GM23338 (cell line): Measurements from ENCODE around the gene COMTD1.

Experiments used
- CREB1 ChIP-seq: fragments of 250-450 bp; sonication (Bioruptor Pico); IDR thresholded peaks from 2 replicates; pipeline ENCODE4 v1.5.0; 2020; ENCODE audit warnings: low read depth, mild to moderate bottlenecking, moderate library complexity
- CTCF ChIP-seq, 2 experiments: fragments of 200-600 bp in 1 of 2; sonication (generic) in 1 of 2; conservative IDR thresholded peaks; 2 replicates each; pipeline versions ENCODE4 v1.5.1 to v1.6.1; 2016 to 2017; ENCODE audit warnings: antibody characterized with exemption in 2 of 2, low read depth in 2 of 2, mild to moderate bottlenecking in 2 of 2, moderate library complexity in 1 of 2
- EZH2 ChIP-seq: fragments of 200-600 bp; sonication (generic); IDR thresholded peaks from one replicate; pipeline ENCODE4 v1.8.0; 2017; ENCODE audit warnings: antibody characterized with exemption, mild to moderate bottlenecking, low read depth; ENCODE audit not compliant: unreplicated experiment
- EZH2phosphoT487 ChIP-seq: fragments of 200-600 bp; sonication (generic); IDR thresholded peaks from one replicate; pipeline ENCODE4 v1.8.1; 2018; ENCODE audit warnings: antibody characterized with exemption; ENCODE audit not compliant: unreplicated experiment
- JUNB ChIP-seq: IDR thresholded peaks from one replicate; pipeline ENCODE4 v1.6.1; 2016; ENCODE audit warnings: antibody characterized with exemption; ENCODE audit not compliant: unreplicated experiment
- NANOG ChIP-seq: IDR thresholded peaks from 2 replicates; pipeline ENCODE4 v1.6.1; 2016; ENCODE audit warnings: antibody characterized with exemption, borderline replicate concordance
- POLR2AphosphoS5 ChIP-seq: IDR thresholded peaks from 2 replicates; pipeline ENCODE4 v1.6.1; 2016; ENCODE audit warnings: antibody characterized with exemption, low read depth
- REST ChIP-seq: IDR thresholded peaks from one replicate; pipeline ENCODE4 v1.6.1; 2018; ENCODE audit warnings: antibody characterized with exemption; ENCODE audit not compliant: unreplicated experiment
- STAT1 ChIP-seq: IDR thresholded peaks from one replicate; pipeline ENCODE4 v1.6.1; 2016; ENCODE audit warnings: antibody characterized with exemption; ENCODE audit not compliant: unreplicated experiment
- ZNF114 ChIP-seq: fragments of 250-450 bp; sonication (Bioruptor Pico); IDR thresholded peaks from 2 replicates; pipeline ENCODE4 v1.5.0; 2020; ENCODE audit warnings: mild to moderate bottlenecking, moderate library complexity
- ZNF331 ChIP-seq: fragments of 250-450 bp; sonication (Bioruptor Pico); IDR thresholded peaks from 2 replicates; pipeline ENCODE4 v1.5.0; 2020; ENCODE audit warnings: low read depth, mild to moderate bottlenecking, moderate library complexity
- ZNF462 ChIP-seq: fragments of 250-450 bp; sonication (Bioruptor Pico); IDR thresholded peaks from 2 replicates; pipeline ENCODE4 v1.5.0; 2020; ENCODE audit warnings: mild to moderate bottlenecking, moderate library complexity
- TF ChIP-seq, protein P1 (sequence below): IDR thresholded peaks from 2 replicates; pipeline ENCODE4 v1.6.1; 2016; ENCODE audit warnings: antibody characterized with exemption

GRCh38 chr10:75211007-75211691, 24.6 kb downstream of the COMTD1 start:
- TF ChIP-seq EZH2phosphoT487 (no peak), POLR2AphosphoS5 (no peak), CTCF (conservative IDR thresholded peaks at IDR 0.05; ENCODE audit: low read depth in 2 of 2) (no peak), REST (no peak), EZH2 (no peak), JUNB (no peak), CREB1 (no peak), NANOG (no peak), STAT1 (no peak), ZNF331 (CRISPR knock-in tag) (no peak), ZNF462 (CRISPR knock-in tag) (no peak), ZNF114 (no peak)
- TF ChIP-seq, protein P1, sequence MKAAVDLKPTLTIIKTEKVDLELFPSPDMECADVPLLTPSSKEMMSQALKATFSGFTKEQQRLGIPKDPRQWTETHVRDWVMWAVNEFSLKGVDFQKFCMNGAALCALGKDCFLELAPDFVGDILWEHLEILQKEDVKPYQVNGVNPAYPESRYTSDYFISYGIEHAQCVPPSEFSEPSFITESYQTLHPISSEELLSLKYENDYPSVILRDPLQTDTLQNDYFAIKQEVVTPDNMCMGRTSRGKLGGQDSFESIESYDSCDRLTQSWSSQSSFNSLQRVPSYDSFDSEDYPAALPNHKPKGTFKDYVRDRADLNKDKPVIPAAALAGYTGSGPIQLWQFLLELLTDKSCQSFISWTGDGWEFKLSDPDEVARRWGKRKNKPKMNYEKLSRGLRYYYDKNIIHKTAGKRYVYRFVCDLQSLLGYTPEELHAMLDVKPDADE, result no peak
